GM12865 (cell line): ENCODE measurements around the gene TTC39C.

Experiments
- DNase-seq: peaks from one replicate; pipeline ENCODE4 v3.0.0; 2010; ENCODE audit warnings: low read depth
- H3K4me3 ChIP-seq: 2 replicates; pipeline ENCODE4 v1.5.1; 2011; ENCODE audit warnings: mild to moderate bottlenecking, low read depth, low read length, control low read depth
- TF ChIP-seq, protein P1 (sequence below): IDR thresholded peaks from 2 replicates; pipeline ENCODE4 v1.5.1; 2011; ENCODE audit warnings: low read length, control low read depth, low read depth, inconsistent platforms; ENCODE audit not compliant: insufficient read depth; ENCODE audit errors: missing control alignments

The TTC39C gene

DNA sequence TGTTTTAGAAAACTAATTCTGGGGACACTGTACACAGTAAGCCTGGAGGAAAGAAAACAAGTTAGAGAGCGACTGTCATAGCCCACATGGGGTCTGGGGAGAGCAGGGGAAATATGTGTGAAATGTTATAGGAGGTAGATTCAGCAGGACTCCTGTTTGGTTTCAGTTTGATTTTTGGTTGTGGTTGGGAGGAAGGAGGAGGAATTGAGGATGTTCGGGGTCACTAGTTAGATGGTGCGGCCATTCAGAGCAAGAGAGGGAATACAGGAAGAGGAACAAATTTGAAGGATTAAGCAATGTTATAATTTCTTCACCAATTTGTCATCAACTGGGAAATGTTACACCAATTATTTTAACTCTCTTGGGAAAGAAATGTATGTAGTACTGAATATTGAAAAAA, 25.1 kb downstream of the TTC39C start:
- TF ChIP-seq, protein P1, sequence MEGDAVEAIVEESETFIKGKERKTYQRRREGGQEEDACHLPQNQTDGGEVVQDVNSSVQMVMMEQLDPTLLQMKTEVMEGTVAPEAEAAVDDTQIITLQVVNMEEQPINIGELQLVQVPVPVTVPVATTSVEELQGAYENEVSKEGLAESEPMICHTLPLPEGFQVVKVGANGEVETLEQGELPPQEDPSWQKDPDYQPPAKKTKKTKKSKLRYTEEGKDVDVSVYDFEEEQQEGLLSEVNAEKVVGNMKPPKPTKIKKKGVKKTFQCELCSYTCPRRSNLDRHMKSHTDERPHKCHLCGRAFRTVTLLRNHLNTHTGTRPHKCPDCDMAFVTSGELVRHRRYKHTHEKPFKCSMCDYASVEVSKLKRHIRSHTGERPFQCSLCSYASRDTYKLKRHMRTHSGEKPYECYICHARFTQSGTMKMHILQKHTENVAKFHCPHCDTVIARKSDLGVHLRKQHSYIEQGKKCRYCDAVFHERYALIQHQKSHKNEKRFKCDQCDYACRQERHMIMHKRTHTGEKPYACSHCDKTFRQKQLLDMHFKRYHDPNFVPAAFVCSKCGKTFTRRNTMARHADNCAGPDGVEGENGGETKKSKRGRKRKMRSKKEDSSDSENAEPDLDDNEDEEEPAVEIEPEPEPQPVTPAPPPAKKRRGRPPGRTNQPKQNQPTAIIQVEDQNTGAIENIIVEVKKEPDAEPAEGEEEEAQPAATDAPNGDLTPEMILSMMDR = no peak
- no peak overlapping the region for H3K4me3 ChIP-seq
- no peak for DNase-seq

DNA sequence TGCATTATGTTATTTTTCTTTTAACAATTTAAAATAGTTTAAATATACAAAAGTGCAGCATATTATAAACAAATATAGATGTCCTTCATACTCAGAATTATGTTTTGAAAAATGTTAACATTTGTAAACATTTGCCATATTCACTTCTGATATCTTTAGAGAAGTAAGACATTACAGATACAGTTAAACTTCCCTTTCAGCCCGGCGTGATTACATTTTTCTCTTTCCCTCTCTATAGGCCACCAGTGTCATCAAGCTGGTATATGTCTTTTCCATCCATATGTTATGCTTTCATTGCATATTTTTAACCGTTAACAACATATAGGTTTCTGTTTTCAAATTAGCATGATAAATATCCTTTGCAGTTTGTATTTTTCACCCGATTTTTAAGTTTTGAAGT, 27.1 kb downstream of the TTC39C start:
- H3K4me3 ChIP-seq = no peak overlapping the region
- no peak for DNase-seq
- TF ChIP-seq, protein P1 = no peak

DNA sequence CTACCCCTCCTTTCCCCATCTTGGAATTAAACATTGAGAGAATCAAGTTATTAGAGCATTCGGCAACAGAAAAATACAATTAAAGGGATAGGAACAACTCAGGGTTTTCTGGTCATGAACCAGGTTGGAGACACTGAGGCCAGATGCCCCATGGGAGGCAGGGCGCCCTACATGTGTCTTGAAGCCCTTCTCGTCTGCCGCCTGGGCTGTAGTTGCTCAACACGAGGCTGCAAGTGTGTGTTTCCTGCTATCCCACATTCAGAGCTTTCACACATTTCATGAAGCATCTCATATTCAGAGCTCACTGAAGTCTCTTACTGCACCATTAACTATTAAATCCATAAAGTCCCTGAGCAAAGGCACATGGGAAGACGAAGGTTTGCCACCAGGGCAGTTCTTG, 28.8 kb downstream of the TTC39C start:
- H3K4me3 ChIP-seq = no peak overlapping the region
- TF ChIP-seq, protein P1 = no peak
- DNase-seq = no peak

DNA sequence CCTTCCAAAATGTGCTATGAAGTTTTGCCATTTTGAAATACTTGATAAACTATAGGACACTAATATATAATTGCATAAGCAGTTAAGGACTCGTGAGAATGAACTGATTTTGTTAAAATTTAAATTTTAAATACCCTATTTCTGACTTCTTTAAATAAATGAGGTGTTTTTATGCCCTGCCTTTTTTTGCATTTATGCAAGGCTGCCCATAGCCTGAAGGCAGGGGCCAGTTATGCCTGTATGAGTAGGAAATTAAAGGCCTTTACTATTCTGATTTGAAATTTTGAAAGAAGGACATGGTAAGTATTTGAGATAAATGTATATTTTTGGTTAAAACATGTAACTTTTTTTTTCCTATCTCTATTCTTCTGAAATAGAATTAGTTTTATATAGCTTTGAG, 33.7 kb downstream of the TTC39C start:
- H3K4me3 ChIP-seq = no peak overlapping the region
- TF ChIP-seq, protein P1 = no peak

DNA sequence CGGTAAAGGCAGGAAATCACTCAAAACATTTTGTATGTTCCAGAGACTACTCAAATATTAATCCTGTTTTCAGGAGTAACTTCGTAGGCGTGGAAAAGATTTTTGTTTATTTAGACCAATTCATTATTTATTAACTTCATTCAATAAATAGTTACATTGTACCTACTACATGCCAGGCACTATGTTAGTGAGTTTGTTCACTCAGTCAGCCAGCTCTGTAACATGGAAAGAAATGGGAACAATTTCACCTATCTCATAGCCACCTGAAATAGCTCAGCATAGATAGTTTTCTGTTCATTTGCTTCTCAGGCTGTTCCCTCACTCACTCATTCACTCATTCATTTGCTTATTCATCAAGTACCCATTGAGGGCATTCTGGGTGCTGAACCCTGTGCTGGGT, 34.6 kb downstream of the TTC39C start:
- no peak for DNase-seq
- TF ChIP-seq, protein P1 = no peak
- H3K4me3 ChIP-seq = no peak overlapping the region

More for the DNA sequence above, 33.7 kb downstream of the TTC39C start:
- DNase-seq = no peak

DNA sequence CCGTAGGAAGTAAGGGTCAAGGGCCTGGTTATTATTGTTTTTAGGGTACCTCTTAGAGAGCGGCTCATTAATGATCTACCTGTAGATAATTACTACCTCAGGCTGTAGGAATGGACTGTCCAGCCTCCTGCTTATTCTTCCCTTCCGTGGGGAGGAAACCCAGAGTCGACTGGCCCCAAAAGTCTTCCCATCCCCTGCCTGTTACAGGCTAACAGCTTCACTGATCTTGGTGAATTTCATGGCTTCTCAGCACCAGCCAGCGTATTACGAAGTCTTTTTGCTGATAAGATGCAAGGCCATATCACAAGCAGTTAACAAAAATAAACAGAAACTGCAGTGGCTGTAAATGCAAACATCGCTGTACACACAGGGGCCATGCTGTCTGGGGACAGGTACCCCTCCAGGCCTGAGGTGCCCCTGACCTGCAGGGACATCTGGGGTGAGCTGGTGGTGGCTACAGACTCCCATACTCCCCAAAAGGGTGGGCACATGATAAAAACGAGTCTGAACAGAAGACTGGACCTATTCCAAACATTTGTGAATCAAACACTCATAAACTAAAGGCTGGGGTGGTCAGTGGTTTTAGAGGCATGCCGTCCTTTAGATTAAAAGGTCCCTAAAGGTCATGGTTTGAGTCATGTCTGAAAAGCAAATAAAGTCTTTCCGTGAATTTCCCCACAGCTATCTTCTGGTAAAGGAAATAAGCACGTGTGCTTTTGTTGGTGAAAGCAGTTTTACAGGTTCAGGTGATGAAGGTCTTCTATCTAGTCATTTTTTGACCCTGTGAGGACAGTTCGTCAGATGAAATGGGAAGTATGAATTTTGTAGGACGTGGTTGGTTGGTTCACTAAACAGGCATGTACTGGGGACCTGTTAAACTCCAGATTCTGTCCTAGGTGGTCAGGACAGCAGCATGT, 36.7 kb downstream of the TTC39C start:
- DNase-seq = peak; percentile 53
- TF ChIP-seq, protein P1 = no peak
- no peak overlapping the region for H3K4me3 ChIP-seq

DNA sequence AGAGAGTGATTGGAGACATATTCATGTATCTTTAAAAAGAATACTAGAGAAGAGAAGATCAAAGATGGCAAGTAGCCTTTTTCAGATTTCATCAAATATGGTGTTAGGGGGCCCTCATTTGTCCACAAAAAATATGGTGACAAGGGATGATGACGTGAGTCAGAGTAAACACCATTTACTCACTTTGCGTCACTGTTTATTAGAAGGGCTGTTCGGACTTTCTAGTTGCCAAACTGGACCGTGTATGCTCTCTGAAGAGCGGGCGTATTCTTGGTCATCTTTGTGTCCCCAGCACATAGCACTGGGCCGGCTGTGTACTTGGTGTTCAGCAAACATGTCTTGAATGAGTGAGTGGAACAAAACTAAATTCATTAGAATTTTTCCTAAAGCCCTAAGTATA, 37.5 kb downstream of the TTC39C start:
- no peak for DNase-seq
- no peak overlapping the region for H3K4me3 ChIP-seq
- TF ChIP-seq, protein P1 = no peak
